IMR-90 (cell line): ENCODE data around the gene BCO2. TPM values are rescaled to one million over a fixed set of nuclear protein-coding genes. Genes with fewer than 3 reads are reported as not detected.

Experiments
- ATAC-seq: fragments of 200-7000 bp; cut with Tn5 transposase; 2 replicates; pipeline ENCODE4 v1.9.1; 2020; ENCODE audit warnings: low read depth, mild to moderate bottlenecking, moderate library complexity
- BruUV-seq: library from RNA; stranded (reverse); fragments of 400-500 nt; replicated peaks from 2 replicates; lab custom pipeline; 2021; lab: Mats Ljungman, UMichigan
- CTCF ChIA-PET: fragments of 300-600 bp; formaldehyde crosslinking; extraction: SDS; loops from one replicate; lab custom pipeline; 2021; ENCODE audit warnings: antibody characterized with exemption; lab: Yijun Ruan, JAX
- POLR2A ChIA-PET: fragments of 300-600 bp; sonication (Branson Sonifier 250); formaldehyde crosslinking; loops from one replicate; lab custom pipeline; 2022; ENCODE audit warnings: antibody characterized with exemption; ENCODE audit not compliant: unreplicated experiment; lab: Charles Lee
- DNase-seq: peaks from one replicate; pipeline ENCODE4 v3.0.0; 2013
- H2AFZ ChIP-seq: replicated peaks from 2 replicates; pipeline ENCODE3; 2013; ENCODE audit warnings: low read length, mild to moderate bottlenecking; ENCODE audit not compliant: poor library complexity
- H2AK5ac ChIP-seq: 2 replicates; pipeline ENCODE4 v1.6.1; 2013; ENCODE audit warnings: low read depth, low read length, inconsistent platforms
- H2AK9ac ChIP-seq: replicated peaks from 2 replicates; pipeline ENCODE3; 2013; ENCODE audit warnings: mild to moderate bottlenecking, low read depth, low read length, moderate library complexity; ENCODE audit not compliant: poor library complexity
- H2BK120ac ChIP-seq: 2 replicates; pipeline ENCODE4 v1.6.1; 2013; ENCODE audit warnings: low read depth, low read length, inconsistent platforms
- H2BK15ac ChIP-seq: 3 replicates; pipeline ENCODE4 v1.6.1; 2013; ENCODE audit warnings: low read depth, low read length, inconsistent platforms
- H2BK20ac ChIP-seq: 2 replicates; pipeline ENCODE4 v1.6.1; 2013; ENCODE audit warnings: low read depth, mild to moderate bottlenecking, inconsistent platforms, low read length, moderate library complexity
- H2BK5ac ChIP-seq: 2 replicates; pipeline ENCODE4 v1.6.1; 2013; ENCODE audit warnings: mild to moderate bottlenecking, low read depth, low read length, inconsistent platforms; ENCODE audit not compliant: poor library complexity, severe bottlenecking
- H3K14ac ChIP-seq: replicated peaks from 2 replicates; pipeline ENCODE4 v1.6.1; 2013; ENCODE audit warnings: low read depth, low read length, inconsistent platforms
- H3K18ac ChIP-seq: 2 replicates; pipeline ENCODE4 v1.6.1; 2013; ENCODE audit warnings: low read depth, low read length, control low read depth
- H3K23ac ChIP-seq: 2 replicates; pipeline ENCODE4 v1.6.1; 2013; ENCODE audit warnings: low read depth, low read length, inconsistent platforms
- H3K27ac ChIP-seq: 2 replicates; pipeline ENCODE4 v1.5.1; 2013; ENCODE audit warnings: mild to moderate bottlenecking, control low read depth, low read length; ENCODE audit not compliant: insufficient read depth
- H3K27me3 ChIP-seq: 2 replicates; pipeline ENCODE4 v1.6.1; 2013; ENCODE audit warnings: low read length; ENCODE audit not compliant: control insufficient read depth, insufficient read depth
- H3K36me3 ChIP-seq: 2 replicates; pipeline ENCODE4 v1.6.1; 2013; ENCODE audit warnings: low read length, mixed read lengths; ENCODE audit not compliant: control insufficient read depth, insufficient read depth
- H3K4ac ChIP-seq: 2 replicates; pipeline ENCODE4 v1.6.1; 2013; ENCODE audit warnings: low read depth, low read length, inconsistent platforms
- H3K4me1 ChIP-seq: 2 replicates; pipeline ENCODE4 v1.6.1; 2013; ENCODE audit warnings: low read length, mixed read lengths; ENCODE audit not compliant: control insufficient read depth, insufficient read depth
- H3K4me2 ChIP-seq: 2 replicates; pipeline ENCODE4 v1.6.1; 2013; ENCODE audit warnings: low read depth, mild to moderate bottlenecking, control low read depth, low read length, moderate library complexity
- H3K4me3 ChIP-seq: 2 replicates; pipeline ENCODE4 v1.5.1; 2013; ENCODE audit warnings: low read depth, mild to moderate bottlenecking, control low read depth, low read length, moderate library complexity; ENCODE audit not compliant: insufficient read depth
- H3K56ac ChIP-seq: 2 replicates; pipeline ENCODE4 v1.6.1; 2013; ENCODE audit warnings: low read length, inconsistent platforms; ENCODE audit not compliant: insufficient read depth; ENCODE audit errors: extremely low read depth
- H3K79me1 ChIP-seq, 2 experiments: 2 replicates each; pipeline ENCODE4 v1.6.1; 2013; ENCODE audit warnings: low read length in 2 of 2, inconsistent platforms in 1 of 2, low read depth in 1 of 2
- H3K9ac ChIP-seq: 2 replicates; pipeline ENCODE4 v1.6.1; 2013; ENCODE audit warnings: low read depth, low read length, control low read depth
- H3K9me1 ChIP-seq: 2 replicates; pipeline ENCODE4 v1.6.1; 2013; ENCODE audit warnings: low read length, inconsistent platforms; ENCODE audit not compliant: insufficient read depth
- H3K9me3 ChIP-seq: 2 replicates; pipeline ENCODE4 v1.6.1; 2013; ENCODE audit warnings: low read length; ENCODE audit not compliant: control insufficient read depth, insufficient read depth
- H4K20me1 ChIP-seq: 2 replicates; pipeline ENCODE4 v1.6.1; 2013; ENCODE audit warnings: low read length, inconsistent platforms; ENCODE audit not compliant: insufficient read depth
- H4K5ac ChIP-seq: 2 replicates; pipeline ENCODE4 v1.6.1; 2013; ENCODE audit warnings: mild to moderate bottlenecking, low read depth, low read length, control low read depth
- H4K8ac ChIP-seq, 2 experiments: 2 replicates each; pipeline ENCODE4 v1.6.1; 2013; ENCODE audit warnings: low read depth in 2 of 2, low read length in 2 of 2, control low read depth in 1 of 2, inconsistent platforms in 1 of 2
- H4K91ac ChIP-seq: 2 replicates; pipeline ENCODE4 v1.6.1; 2013; ENCODE audit warnings: low read depth, low read length, inconsistent platforms; ENCODE audit not compliant: insufficient read depth
- BHLHE40 ChIP-seq: fragments of 150-350 bp; IDR thresholded peaks from 2 replicates; pipeline ENCODE4 v1.6.1; 2016; ENCODE audit warnings: mild to moderate bottlenecking, low read depth, low read length
- CEBPB ChIP-seq: IDR thresholded peaks from 2 replicates; pipeline ENCODE4 v1.6.1; 2012; ENCODE audit warnings: low read depth, low read length, improper control_type of control experiment
- CHD1 ChIP-seq: IDR thresholded peaks from 2 replicates; pipeline ENCODE4 v1.6.1; 2012; ENCODE audit warnings: low read depth, low read length, improper control_type of control experiment
- FOS ChIP-seq: fragments of 150-350 bp; IDR thresholded peaks from 2 replicates; pipeline ENCODE4 v1.6.1; 2016; ENCODE audit warnings: low read depth, low read length
- MAFK ChIP-seq: IDR thresholded peaks from 2 replicates; pipeline ENCODE4 v1.6.1; 2012; ENCODE audit warnings: low read depth, low read length, improper control_type of control experiment
- MAZ ChIP-seq: IDR thresholded peaks from 2 replicates; pipeline ENCODE4 v1.6.1; 2012; ENCODE audit warnings: low read depth, mild to moderate bottlenecking, low read length, improper control_type of control experiment, moderate library complexity, borderline replicate concordance
- MXI1 ChIP-seq: IDR thresholded peaks from 2 replicates; pipeline ENCODE4 v1.6.1; 2012; ENCODE audit warnings: low read depth, mild to moderate bottlenecking, low read length, moderate library complexity, borderline replicate concordance
- NFE2L2 ChIP-seq: fragments of 150-350 bp; IDR thresholded peaks from 2 replicates; pipeline ENCODE4 v1.6.1; 2016; ENCODE audit warnings: low read depth, mild to moderate bottlenecking, low read length
- POLR2A ChIP-seq: IDR thresholded peaks from 2 replicates; pipeline ENCODE4 v1.6.1; 2012; ENCODE audit warnings: mild to moderate bottlenecking, low read depth, low read length
- RAD21 ChIP-seq: IDR thresholded peaks from 2 replicates; pipeline ENCODE4 v1.6.1; 2012; ENCODE audit warnings: low read length, improper control_type of control experiment
- RCOR1 ChIP-seq: IDR thresholded peaks from 2 replicates; pipeline ENCODE4 v1.6.1; 2012; ENCODE audit warnings: mild to moderate bottlenecking, low read length, improper control_type of control experiment; ENCODE audit not compliant: insufficient replicate concordance
- RFX5 ChIP-seq: IDR thresholded peaks from 2 replicates; pipeline ENCODE4 v1.8.0; 2012; ENCODE audit warnings: low read depth, mild to moderate bottlenecking, low read length, moderate library complexity
- SMC3 ChIP-seq: fragments of 150-350 bp; IDR thresholded peaks from 2 replicates; pipeline ENCODE4 v1.6.1; 2016; ENCODE audit warnings: low read depth, mild to moderate bottlenecking, antibody characterized with exemption, low read length, moderate library complexity
- whole genome bisulfite sequencing, 2 experiments: methylation state at CpG; one replicate each; pipeline versions ENCODE4 v1.1.5 to v1.1.7; 2013; ENCODE audit warnings: missing lambda C conversion rate in 2 of 2; ENCODE audit not compliant: insufficient read length in 1 of 2; ENCODE audit errors: extremely low coverage in 2 of 2; 5-methylcytosine and 5-hydroxymethylcytosine counted together
- dilution Hi-C: fragments of 300-500 bp; cut with HindIII; formaldehyde crosslinking; loops from one replicate; pipeline ENCODE4 v1.14.3; 2018; ENCODE audit warnings: low sequenced_read_pairs; ENCODE audit not compliant: unreplicated experiment
- in situ Hi-C: fragments of 300-500 bp; cut with MboI; formaldehyde crosslinking; loops from 3 replicates; pipeline ENCODE4 v1.14.3; 2019; ENCODE audit warnings: low sequenced_read_pairs, inconsistent platforms, mixed read lengths
- intact Hi-C: fragments of 100-400 bp; cut with micrococcal nuclease; formaldehyde crosslinking; loops from 2 replicates; pipeline ENCODE4 v1.10.0; 2022
- polyA plus RNA-seq, 3 experiments: library from polyadenylated mRNA; depleted of rRNA; stranded (reverse); fragments of >200 nt; gene quantifications; 2 replicates each; pipeline ENCODE4 v1.2.3, GENCODE V29; 2012; ENCODE audit warnings: low replicate concordance in 1 of 3
- total RNA-seq: library from RNA; depleted of rRNA; stranded (reverse); fragments of >200 nt; gene quantifications from 2 replicates; pipeline ENCODE4 v1.2.3, GENCODE V29; 2012
- TF ChIP-seq, protein P1 (sequence below): fragments of 150-350 bp; IDR thresholded peaks from 2 replicates; pipeline ENCODE4 v1.6.1; 2017; ENCODE audit warnings: mild to moderate bottlenecking, antibody characterized with exemption, low read length, low read depth
- TF ChIP-seq, protein P2 (sequence below): fragments of 150-350 bp; IDR thresholded peaks from 2 replicates; pipeline ENCODE4 v1.6.1; 2016; ENCODE audit warnings: low read depth, mild to moderate bottlenecking, low read length, moderate library complexity, borderline replicate concordance
- TF ChIP-seq, protein P3 (sequence below): conservative IDR thresholded peaks from 2 replicates; pipeline ENCODE4 v1.5.1; 2012; ENCODE audit warnings: mild to moderate bottlenecking, low read depth, low read length, improper control_type of control experiment

BCO2 gene
- total and polyA plus RNA-seq, 2 of the 4 experiments (the other 2 are of a cell fraction), result 0.18 to 0.68 TPM

DNA sequence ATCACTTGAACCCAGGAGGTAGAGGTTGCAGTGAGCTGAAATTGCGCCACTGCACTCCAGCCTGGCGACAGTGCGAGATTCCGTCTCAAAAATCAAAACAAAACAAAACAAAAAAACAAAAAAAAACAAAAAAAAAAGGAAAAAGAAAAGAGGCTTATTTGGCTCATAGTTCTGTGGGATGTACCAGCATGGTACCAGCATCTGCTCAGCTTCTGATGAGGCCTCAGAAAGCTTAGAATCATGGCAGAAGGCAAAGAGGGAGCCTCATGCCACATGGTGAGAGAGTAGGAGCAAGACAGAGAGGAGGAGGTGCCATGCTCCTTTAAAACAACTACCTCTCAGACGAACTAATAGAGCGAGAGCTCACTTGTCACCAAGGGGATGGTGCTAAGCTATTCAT is 40.3 kb downstream of the BCO2 start:
- H2BK5ac ChIP-seq, result peak overlapping the region; percentile 74
- ChIA-PET CTCF (interaction anchor here (0.6 to 1.5 kb wide), 6 partner anchors 21 to 102 kb away, joined by 3 to 9 read pairs (median 5); no protein-coding TSS in a partner anchor), POLR2A (no interaction called here)
- peak overlapping the region; percentile 78 for H2AK9ac ChIP-seq
- dilution Hi-C loops, result no loop called here
- peak overlapping the region; percentile 70; the same call in 1 of the 2 replicates for H3K27ac ChIP-seq
- no peaks in the 10 kb centered on the region for H3K36me3 ChIP-seq
- in situ Hi-C loops, result loop anchor here (25.0 kb wide), 1 partner anchor 1322 kb away; no protein-coding TSS in a partner anchor
- no peaks in the 10 kb centered on the region for H4K20me1 ChIP-seq
- peak overlapping the region; percentile 97 for H2BK20ac ChIP-seq
- H3K79me1 ChIP-seq, result no peaks in the 10 kb centered on the region
- ATAC-seq (no peak), DNase-seq (no peak)
- H4K91ac ChIP-seq, result peak overlapping the region; percentile 91
- no CpG with 5 or more reads among the region's 6 CpGs for WGBS, 2 experiments
- TF ChIP-seq, protein P1, sequence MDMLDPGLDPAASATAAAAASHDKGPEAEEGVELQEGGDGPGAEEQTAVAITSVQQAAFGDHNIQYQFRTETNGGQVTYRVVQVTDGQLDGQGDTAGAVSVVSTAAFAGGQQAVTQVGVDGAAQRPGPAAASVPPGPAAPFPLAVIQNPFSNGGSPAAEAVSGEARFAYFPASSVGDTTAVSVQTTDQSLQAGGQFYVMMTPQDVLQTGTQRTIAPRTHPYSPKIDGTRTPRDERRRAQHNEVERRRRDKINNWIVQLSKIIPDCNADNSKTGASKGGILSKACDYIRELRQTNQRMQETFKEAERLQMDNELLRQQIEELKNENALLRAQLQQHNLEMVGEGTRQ, result no peak
- TF ChIP-seq SMC3 (no peak), RCOR1 (no peak), MAZ (no peak), CHD1 (no peak), MAFK (no peak), MXI1 (no peak), CEBPB (no peak), BHLHE40 (no peak), NFE2L2 (no peak), RAD21 (no peak), RFX5 (no peak), POLR2A (no peak), FOS (no peak)
- TF ChIP-seq, protein P2, sequence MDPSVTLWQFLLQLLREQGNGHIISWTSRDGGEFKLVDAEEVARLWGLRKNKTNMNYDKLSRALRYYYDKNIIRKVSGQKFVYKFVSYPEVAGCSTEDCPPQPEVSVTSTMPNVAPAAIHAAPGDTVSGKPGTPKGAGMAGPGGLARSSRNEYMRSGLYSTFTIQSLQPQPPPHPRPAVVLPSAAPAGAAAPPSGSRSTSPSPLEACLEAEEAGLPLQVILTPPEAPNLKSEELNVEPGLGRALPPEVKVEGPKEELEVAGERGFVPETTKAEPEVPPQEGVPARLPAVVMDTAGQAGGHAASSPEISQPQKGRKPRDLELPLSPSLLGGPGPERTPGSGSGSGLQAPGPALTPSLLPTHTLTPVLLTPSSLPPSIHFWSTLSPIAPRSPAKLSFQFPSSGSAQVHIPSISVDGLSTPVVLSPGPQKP, result no peak
- TF ChIP-seq, protein P3, sequence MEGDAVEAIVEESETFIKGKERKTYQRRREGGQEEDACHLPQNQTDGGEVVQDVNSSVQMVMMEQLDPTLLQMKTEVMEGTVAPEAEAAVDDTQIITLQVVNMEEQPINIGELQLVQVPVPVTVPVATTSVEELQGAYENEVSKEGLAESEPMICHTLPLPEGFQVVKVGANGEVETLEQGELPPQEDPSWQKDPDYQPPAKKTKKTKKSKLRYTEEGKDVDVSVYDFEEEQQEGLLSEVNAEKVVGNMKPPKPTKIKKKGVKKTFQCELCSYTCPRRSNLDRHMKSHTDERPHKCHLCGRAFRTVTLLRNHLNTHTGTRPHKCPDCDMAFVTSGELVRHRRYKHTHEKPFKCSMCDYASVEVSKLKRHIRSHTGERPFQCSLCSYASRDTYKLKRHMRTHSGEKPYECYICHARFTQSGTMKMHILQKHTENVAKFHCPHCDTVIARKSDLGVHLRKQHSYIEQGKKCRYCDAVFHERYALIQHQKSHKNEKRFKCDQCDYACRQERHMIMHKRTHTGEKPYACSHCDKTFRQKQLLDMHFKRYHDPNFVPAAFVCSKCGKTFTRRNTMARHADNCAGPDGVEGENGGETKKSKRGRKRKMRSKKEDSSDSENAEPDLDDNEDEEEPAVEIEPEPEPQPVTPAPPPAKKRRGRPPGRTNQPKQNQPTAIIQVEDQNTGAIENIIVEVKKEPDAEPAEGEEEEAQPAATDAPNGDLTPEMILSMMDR, result no peak
- H2AFZ ChIP-seq, result peak overlapping the region; percentile 76
- peak overlapping the region; percentile 55 to 66; a peak in 3 of 4 replicates for H4K8ac ChIP-seq
- peak overlapping the region; percentile 94 for H2BK120ac ChIP-seq
- no peak overlapping the region for H3K4me2 ChIP-seq
- H3K4ac ChIP-seq, result peak overlapping the region; percentile 91
- peaks cover 18% of the 10 kb centered on the region for H3K4me1 ChIP-seq
- intact Hi-C loops, result loop anchor here (10.0 kb wide), 2 partner anchors 1319 to 1519 kb away; no protein-coding TSS in a partner anchor
- no peaks in the 10 kb centered on the region for H3K27me3 ChIP-seq
- peak overlapping the region; percentile 93 for H3K18ac ChIP-seq
- no peak overlapping the region for H3K9ac ChIP-seq
- H4K5ac ChIP-seq, result peak overlapping the region; percentile 95
- H2AK5ac ChIP-seq, result peak overlapping the region; percentile 85
- H3K14ac ChIP-seq, result peak overlapping the region; percentile 67; the same call in 1 of the 2 replicates
- BruUV-seq, result no TSS peak
- peaks cover 9% of the 10 kb centered on the region for H3K9me1 ChIP-seq
- no peaks in the 10 kb centered on the region for H3K9me3 ChIP-seq
- peak overlapping the region; percentile 61; the same call in 2 of the 3 replicates for H2BK15ac ChIP-seq
- peak overlapping the region; percentile 67; the same call in 1 of the 2 replicates for H3K23ac ChIP-seq
- H3K4me3 ChIP-seq, result no peak overlapping the region
- peak overlapping the region; percentile 39; the same call in 1 of the 2 replicates for H3K56ac ChIP-seq
